GM19397 (cell line): Measurements from ENCODE around the gene ANKRD66.
"Not testable (repeated sequence)": the region's sequence is repeated elsewhere in the genome, so short reads cannot be mapped to it uniquely, and the experiment has no call there.

ENCODE experiments used
- ATAC-seq: cut with Tn5 transposase; IDR thresholded peaks from one replicate; pipeline ENCODE4 v1.9.1; 2021; ENCODE audit warnings: mild to moderate bottlenecking, moderate library complexity; ENCODE audit not compliant: unreplicated experiment

The ANKRD66 gene

DNA sequence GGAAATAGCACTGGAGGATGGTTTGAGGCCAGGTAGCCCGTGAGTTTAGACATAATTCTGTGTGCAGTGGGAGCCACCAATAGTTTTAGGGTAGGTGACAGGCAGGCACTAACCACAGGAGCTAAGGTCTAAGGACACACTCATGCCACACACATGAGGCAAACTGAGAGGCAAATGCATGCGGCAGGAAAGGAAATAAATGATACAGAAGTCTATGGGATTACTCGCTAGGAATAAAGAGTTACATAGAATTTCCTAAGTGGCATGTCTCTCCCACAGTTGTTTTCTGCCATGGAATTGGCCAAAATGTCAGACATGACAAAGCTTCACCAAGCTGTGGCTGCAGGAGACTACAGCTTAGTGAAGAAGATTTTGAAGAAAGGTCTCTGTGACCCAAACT, 4.9 kb downstream of the ANKRD66 start:
- ATAC-seq, result no peak

DNA sequence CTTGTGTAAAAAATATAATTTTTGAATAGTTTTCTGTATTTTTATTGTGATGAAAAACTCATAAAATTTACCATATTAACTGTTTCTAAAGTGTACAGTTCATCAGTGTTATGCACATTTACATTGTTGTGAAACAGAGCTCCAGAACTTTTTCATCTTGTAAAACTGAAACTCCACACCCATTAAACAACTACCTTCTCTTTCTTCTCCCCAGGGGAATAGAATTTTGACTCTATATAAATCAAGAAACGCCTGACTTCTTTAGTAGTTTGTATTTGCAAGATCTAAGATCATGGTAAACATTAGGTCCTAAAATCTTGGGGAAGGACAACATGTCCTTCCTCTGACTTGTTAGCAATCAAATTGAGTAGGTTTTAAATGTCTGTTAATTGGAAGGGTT, 9.1 kb downstream of the ANKRD66 start:
- ATAC-seq, result no peak

DNA sequence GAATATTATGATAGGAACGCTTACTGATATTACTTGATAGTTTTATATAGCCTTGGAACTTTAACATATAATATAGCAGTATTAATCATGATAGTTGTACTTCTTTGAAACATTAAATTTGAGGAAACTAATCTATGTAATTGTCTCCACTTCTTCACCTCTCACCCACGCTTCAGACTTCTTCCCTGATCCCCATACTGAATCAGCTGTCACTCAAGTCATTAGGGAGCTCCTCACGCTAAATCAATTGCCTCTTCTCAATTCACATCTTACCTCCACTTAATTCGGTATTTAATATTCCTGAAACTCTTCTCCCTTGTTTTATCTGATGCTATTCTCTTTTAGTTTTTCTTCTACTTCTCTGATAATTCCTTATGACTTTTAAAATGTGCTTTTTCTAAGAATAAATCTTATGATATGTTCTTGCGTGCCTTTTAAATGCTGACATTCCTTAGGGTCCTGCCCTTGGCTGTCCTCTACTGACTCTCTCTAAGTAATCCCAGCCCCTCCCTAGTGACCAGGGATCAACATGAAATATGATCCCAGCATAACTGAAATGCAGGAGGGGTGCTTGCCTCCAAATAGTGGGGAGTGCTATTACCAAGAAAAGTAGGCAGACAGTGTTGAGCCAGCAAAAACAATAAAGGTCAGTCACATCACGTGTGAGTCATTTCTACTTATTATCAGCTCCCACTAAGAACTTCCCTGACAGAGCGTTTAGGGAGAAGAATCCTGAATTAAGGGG, 9.9 kb downstream of the ANKRD66 start:
- ATAC-seq, result no peak

DNA sequence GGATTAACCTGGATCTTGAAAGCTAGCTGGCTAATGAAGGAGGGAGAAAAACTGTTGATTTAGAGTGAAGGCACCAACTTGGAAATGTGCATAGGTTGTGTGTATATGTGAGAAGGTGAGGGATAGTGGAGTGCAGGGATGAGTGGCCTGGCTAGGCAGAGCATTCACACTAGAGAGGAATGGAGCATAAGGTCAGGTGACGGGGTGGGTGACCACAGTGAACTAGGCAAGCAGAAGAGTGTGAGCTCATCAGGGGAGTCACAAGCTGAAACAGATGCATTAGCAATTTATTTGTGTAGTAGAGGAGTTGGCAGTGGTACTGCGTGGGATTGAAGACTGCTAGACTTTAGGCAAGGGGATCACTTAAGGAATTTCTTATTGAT, 10.5 kb downstream of the ANKRD66 start:
- ATAC-seq, result no peak

DNA sequence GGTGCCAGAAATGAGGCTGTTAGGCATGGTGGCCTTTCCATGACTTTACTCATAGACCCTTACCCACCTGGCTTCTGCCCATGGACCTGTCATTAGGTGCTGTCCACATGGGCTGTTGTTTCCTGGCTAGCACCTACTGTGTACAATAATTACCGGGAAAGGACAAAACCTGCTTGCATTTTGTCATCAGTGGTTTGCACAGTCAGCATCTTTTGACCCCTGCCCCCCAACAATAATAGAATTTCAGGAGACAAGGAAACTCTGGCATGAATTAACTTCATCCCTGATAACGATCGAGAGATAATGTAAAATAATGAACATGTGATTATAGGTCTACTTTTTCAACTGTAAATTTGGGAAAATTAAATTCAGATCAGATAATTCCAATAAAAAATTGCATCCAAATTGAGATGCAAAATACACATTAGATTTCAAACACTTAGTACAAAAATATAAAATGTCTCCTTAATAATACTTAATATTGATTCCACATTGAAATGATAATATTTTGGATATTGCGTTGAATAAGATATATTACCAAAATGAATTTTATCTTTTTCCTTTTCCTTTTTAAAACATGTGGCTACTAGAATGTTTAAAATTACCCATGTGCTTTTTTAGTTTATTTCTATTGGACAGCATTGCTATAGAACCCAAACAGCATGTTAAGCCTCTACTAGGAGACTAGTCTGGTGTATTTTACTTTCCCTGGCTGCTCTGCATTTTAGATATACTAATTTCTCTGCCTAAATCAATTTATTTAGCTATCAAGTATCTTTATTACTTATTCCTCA, 12.4 kb downstream of the ANKRD66 start:
- no peak for ATAC-seq

DNA sequence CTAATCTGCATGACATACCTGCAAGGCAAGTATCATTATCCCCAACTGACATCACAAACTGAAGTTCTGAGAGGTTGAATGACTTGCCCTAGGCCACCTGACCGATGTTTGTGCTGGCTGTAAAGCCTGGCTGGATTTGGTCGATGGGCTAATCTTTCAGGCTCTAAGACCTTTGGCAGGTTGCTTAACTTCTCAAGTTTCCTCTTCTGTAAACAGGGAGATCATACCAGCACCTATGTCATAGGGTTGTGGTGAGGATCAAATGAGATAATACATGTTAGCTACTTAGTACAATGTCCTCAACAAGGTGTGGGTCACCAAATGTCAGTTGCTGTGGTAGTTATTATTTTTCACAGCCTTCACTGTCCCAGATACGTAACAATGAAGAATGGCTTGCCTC, 14.2 kb downstream of the ANKRD66 start:
- no peak for ATAC-seq

DNA sequence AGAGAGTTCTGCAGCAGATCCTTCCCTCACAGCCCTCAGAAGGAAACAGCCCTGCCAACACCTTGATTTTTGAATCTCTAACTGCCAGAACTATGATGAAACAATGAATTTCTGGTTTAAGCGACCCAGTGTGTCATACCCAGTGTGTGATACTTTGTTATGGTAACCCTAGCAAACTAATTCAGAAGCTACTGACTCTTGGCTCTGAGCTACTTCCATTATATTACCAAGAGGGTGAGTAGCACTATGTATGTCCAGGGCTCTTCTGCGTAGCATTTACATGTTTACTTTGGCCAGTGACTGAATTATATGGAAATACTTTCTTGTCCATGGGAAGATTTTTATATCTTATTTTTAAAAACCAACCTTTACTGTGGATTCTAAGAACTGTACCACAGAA, 16.7 kb downstream of the ANKRD66 start:
- no peak for ATAC-seq

DNA sequence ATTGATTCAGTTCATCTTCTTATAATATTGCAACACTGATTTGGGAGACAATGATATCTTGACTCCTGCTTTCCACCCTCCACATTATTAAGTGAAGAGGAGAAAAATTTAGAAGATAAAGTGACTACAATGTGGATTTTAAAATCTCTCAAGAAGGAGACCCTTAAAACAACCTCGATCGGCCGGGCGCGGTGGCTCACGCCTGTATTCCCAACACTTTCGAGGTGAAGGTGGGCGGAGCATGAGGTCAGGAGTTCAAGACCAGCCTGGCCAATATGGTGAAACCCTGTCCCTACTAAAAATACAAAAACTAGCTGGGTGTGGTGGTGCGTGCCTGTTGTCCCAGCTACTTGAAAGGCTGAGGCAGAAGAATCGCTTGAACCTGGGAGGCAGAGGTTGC, 17.5 kb downstream of the ANKRD66 start:
- not testable (repeated sequence) for ATAC-seq

DNA sequence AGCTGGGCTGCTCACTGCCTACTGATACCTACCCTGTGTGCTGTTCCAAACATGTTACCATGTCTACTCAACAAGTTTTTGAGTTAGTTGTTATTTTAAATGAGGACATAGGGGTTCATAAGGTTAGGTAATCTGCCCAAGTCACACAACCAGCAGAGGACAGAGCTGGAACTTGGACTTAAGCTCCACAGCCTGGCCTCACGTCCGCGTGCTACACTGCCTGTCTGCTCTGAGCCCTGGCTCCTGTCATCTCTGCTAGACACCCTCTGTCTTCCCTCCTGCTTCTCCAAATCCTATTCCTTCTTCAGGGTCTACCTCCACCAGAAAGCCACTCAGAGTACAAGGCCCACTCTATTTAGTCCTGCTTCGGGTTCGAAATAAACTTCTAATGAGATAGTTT, 18.2 kb downstream of the ANKRD66 start:
- no peak for ATAC-seq

DNA sequence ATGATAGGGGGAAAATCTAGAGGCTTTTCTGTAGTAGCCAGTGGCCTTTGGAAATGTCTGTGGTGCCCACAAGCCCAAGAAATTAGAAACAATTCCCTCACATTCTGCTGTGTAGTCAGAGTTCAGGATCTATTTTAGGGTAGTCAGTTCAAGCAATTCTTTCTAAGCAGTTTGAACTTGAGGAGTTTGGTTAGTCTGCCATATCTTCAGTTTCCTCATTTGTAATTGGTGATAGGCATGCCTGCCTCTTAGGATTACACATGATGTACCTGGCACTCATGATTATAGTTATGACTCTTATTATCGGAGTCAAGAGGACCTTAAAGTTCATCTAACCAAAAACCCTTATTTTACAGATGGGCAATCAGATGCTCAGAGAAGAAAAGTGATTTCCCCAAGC, 25.3 kb downstream of the ANKRD66 start:
- ATAC-seq, result no peak

DNA sequence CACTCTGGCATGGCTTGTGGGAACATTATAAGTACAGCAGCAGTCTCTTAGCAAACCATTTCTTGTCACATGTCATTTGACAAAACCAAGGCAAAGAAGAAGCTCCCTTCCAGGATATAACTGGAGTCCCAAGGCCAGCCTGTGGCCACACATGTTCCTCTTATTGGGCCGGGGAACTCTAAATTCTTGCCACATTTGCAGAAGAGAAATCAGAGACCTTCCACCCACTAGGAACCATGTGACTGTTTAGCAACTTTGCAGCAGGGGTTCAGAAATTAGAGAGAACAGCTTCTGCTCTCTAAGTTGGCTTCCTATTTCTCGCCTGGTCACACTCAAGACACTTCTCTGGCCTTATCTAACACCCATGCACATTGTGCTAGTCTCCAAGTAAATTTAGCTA, 26.0 kb downstream of the ANKRD66 start:
- ATAC-seq, result no peak

DNA sequence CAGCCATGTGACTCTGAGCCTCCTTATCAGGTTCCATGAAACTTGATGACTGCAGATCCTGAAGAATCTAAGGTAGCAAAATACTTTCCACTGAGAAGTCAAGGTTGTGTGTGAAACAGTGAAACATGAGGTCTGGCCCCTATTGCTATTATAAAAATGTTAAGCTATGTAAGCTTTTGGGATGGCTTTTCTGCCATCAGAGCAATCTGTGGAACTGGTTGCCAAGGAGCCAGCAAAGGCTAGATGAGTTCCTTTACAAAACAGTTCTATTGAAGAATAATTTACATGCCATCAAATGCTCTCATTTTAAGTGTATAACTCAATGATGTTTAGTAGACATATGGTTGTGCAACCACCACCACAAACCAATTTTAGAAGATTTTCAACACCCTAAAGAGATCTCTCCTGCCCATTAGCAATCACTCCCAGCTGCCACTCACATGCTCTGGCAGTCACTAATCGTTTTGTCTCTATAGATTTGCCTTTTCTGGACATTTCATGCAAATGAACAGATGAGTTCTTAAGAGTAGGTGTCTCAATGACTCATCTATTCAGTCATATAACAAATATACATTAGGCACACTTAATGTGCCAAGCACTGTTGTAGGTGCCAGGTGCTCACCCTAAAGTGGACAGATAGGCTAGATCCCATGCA, 26.6 kb downstream of the ANKRD66 start:
- ATAC-seq, result no peak

DNA sequence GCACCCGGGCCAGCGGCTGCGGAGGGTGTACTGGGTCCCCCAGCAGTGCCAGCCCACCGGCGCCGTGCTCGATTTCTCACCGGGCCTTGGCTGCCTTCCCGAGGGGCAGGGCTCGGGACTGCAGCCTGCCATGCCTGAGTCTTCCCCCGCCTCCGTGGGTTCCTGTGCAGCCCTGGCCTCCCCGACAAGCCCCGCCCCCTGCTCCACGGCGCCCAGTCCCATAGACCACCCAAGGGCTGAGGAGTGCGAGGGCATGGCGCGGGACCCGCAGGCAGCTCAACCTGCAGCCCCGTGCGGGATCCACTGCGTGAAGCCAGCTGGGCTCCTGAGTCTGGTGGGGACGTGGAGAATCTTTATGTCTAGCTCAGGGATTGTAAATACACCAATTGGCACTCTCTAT, 28.0 kb downstream of the ANKRD66 start:
- ATAC-seq, result not testable (repeated sequence)

DNA sequence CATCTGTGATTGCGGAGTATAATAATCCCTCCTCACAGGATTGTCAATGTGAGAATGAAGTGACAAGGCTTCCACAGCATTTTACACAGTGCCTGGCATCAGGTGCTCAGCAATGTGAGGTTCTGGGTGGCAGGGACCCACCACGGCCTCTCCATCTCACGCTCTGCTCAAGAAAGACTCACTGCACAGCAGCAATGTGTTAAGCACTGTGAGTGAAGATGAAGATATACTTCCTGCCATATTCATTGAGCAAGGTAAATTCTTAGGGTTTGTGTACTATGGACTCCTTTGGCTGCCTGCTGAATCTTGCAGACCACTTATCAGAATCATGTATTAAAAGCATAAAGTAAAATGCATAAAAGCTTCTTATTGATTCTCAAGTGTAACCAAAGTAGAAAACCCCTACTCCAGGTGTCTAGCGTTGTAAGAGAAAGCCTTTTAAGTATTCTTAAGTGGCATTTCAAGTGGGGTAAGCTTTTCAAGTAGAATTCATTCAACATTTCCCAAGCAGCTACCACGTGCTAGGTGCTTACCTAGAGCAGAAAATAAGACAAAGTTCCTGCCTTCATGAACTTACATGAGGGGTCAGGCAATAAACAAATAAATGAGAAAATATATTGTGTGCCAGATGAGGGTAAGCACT, 29.5 kb downstream of the ANKRD66 start:
- no peak for ATAC-seq

DNA sequence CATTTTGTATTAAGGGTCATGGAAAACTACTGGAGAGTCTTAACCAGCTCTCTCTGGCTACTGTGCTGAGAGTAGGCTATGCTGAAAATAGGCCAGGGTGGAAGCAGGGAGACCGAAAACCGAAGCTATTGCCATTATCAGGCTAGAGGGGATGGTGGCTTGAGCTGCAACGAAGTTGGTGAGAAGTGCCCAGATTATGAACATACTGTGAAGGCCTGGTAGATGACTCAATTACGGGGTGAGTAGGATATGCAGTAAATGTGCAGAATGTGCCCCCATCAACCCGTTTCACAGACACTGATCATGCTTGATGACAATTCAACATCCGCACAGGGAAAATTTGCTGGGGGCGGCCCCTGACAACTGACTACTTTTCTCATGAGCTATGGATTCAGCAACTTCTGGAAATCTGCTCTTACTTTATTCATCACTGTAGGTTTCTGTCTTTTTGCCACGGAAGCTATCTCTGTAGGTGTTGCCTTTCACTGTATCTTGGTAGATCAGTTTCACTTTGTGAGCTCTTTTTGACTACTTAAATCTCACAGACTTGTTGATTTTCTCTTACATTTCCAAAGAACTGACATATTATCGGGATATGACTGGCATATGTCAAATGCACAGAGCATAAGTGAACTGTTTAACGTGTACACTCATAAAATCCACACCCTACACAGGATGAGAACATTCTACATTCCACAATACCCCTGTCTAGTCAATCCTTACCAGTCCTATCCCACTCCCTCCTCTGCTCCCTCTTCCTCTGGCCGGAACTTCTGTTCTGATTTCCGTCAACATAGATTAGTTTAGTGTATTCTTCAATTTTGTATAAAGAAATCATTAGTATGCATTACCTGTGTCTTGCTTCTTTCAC, 31.0 kb downstream of the ANKRD66 start:
- ATAC-seq, result no peak

DNA sequence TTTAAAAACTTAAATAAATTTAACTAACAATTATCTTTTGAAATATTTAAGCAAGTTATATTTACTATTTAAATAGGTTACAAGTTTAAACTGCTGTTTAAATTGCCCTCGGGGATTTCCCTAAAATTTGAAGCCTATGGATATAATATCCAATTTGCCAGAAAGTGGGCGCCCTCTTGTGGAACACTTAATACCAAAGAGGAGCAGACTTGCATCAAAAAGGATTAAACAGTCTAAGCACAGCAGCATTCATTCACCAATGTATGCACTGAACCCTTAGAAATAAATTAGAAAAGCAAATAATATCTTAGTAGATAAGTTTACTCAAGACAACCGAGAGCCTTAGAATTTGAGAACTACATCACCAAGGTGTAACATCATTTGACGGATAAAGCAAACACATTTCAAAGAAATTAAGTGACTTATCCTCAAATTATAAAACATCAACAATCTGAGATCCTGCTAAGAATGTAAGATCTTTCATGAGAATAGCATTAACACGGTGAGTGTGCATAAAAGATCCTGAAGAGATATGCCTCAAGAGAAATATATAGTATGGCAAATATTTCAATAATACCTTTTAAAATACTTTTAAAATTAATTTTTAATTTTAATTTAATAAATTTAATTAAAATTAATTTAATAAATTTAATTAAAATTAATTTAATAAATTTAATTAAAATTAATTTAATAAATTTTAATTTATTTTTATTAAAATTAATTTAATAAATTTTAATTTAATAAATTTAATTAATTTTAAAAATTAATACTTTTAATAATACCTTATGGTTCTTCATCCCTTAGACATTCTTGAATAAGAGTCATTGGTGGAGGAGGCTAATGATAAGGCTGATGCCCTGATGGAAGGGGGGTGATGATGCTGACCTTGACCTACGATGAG, 35.0 kb downstream of the ANKRD66 start:
- ATAC-seq, result no peak

DNA sequence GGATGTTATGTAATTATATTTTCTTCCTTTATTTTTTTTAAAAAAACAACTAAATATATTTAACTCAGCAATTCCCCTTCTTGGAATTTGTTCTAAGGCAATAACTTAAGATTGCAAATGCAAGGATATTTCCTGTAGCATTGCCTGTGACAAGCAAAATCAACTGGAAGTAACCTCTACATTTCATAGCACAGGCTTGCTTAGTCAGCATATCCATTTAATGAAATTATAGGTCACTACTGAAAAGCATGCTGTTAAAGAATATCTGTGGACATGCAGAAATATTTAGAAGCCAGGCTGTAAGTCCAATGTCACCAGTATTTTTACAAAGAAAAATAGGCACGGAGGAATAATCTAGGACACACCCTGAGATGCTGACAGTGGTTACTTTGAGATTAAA, 37.8 kb downstream of the ANKRD66 start:
- ATAC-seq, result no peak

DNA sequence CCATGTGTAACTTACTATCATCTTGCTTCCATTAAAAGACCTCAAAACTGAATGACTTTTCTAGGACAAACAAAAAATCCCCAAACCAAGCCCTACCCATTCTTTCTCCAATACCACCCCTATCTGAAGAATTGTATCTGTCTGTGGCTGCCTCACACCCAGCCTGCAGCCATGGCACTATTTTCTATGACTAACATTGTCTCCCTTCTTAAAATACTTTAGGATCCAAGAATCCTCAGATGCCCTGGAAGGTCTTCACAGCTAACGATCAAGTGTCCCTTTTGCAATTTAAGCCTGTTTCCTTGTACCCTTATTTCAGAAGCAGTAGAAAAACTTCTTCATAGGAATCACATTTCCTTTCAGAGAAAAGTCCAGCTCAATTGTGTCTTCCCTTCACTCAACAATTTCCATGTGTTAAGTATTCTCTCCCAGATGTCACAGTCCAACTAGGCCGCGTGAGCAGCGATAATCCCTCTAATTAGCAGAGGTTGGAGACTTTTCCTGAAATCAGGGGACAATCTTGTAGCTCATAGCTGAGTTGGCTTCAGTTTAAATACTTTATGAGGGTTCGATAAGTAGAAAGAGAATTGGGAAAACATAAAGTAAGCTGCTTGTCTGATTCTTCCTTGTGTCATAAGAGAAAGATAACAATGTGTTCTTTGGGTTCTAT, 41.3 kb downstream of the ANKRD66 start:
- no peak for ATAC-seq

DNA sequence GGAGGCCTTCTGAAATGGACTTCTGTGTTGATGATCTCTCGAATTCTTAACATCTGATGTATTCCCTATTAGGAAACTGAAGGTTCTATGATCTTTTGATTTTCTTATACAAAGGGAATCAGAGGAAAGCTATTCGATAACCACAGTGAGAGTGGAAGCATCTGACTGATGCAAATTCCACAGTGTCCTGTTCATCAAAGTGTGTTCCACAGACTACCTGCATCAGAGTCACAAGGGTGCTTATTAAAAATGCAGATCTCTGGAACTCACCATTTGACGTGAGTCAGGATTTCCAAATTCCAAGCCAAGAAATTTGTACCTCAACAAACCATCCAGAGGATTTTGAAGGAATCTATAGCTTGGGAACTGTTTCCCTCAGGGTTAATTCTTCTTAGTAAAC, 42.1 kb downstream of the ANKRD66 start:
- ATAC-seq, result no peak
